Vagina (tissue), 2 donors: Measurements from ENCODE around the gene NELL1. TPM values are rescaled to one million over a fixed set of nuclear protein-coding genes. Genes with fewer than 3 reads are reported as not detected.

Experiments used
- DNase-seq, 2 donors: peaks; one replicate each; pipeline ENCODE4 v3.0.0-alpha.2; 2017; ENCODE audit errors: extremely low spot score in 2 of 2
- H3K27ac ChIP-seq: fragments of 200-600 bp; sonication (generic); one replicate; pipeline ENCODE4 v1.5.1; 2019
- H3K27me3 ChIP-seq: fragments of 200-600 bp; sonication (generic); one replicate; pipeline ENCODE4 v1.5.1; 2019
- H3K36me3 ChIP-seq, 2 donors: fragments of 200-600 bp; sonication (generic); one replicate each; pipeline ENCODE4 v1.5.1; 2017 to 2019
- H3K4me1 ChIP-seq: fragments of 200-600 bp; sonication (generic); one replicate; pipeline ENCODE4 v1.5.1; 2019
- H3K4me3 ChIP-seq, 2 donors: fragments of 200-600 bp; sonication (generic); 1 replicate in 1 of 2; 2 replicates in 1 of 2; pipeline ENCODE4 v1.5.1; 2016 to 2019
- H3K9me3 ChIP-seq: fragments of 200-600 bp; sonication (generic); one replicate; pipeline ENCODE4 v1.5.1; 2019
- POLR2A ChIP-seq, 2 donors: fragments of 450-650 bp; IDR thresholded peaks; one replicate each; pipeline ENCODE4 v1.6.1; 2017; ENCODE audit warnings: antibody characterized with exemption in 2 of 2, mild to moderate bottlenecking in 2 of 2, moderate library complexity in 2 of 2
- POLR2AphosphoS5 ChIP-seq, 2 donors: sonication (generic); formaldehyde crosslinking; IDR thresholded peaks; one replicate each; pipeline ENCODE4 v1.9.0; 2017; ENCODE audit warnings: antibody characterized with exemption in 2 of 2, mild to moderate bottlenecking in 2 of 2, low read depth in 1 of 2; ENCODE audit not compliant: insufficient read depth in 1 of 2
- intact Hi-C: fragments of 100-400 bp; cut with DNase I; formaldehyde crosslinking; loops from one replicate; pipeline ENCODE4 v1.15.1; 2023
- total RNA-seq: library from RNA; depleted of rRNA; stranded (reverse); fragments of >200 nt; gene quantifications from one replicate; pipeline ENCODE4 v1.2.3, GENCODE V29; 2016
- TF ChIP-seq, protein P1 (sequence below), 3 experiments: fragments of 450-650 bp in 2 of 3; fragments of 200-600 bp in 1 of 3; sonication (generic) in 1 of 3; IDR thresholded peaks; one replicate each; pipeline ENCODE4 v1.5.1; 2017 to 2019; ENCODE audit warnings: antibody characterized with exemption in 3 of 3, mild to moderate bottlenecking in 2 of 3, moderate library complexity in 2 of 3

NELL1 gene
- total RNA-seq, 1 donor from 2014 or later = 0.49 TPM

DNA sequence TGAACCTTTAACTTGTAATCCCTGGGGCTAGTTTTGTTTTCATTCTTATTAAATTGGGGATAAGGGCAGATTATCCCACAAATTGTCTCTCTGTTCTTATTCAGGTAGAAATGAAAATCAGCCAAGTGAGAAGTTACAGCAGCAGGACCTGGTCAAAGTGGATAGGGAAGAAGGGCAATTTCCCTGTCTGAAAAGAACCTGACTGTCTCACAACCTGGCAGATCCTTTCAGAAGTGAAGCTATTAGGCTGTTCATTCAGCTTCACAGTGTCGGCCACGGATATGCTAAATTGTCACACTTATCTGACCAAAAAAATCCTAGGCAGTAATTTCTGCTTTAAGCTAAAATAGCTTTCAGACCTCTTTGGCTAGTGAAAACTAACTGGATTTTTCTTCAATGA is 810.9 kb downstream of the NELL1 start:
- H3K36me3 ChIP-seq = no peaks in the 10 kb centered on the region
- no peak for DNase-seq
- H3K9me3 ChIP-seq = no peaks in the 10 kb centered on the region
- no peaks in the 10 kb centered on the region for H3K4me1 ChIP-seq
- H3K27me3 ChIP-seq = no peaks in the 10 kb centered on the region
- no peak overlapping the region for H3K27ac ChIP-seq
- no peak for TF ChIP-seq POLR2A (IDR thresholded peaks at IDR 0.05)
- TF ChIP-seq, protein P1, sequence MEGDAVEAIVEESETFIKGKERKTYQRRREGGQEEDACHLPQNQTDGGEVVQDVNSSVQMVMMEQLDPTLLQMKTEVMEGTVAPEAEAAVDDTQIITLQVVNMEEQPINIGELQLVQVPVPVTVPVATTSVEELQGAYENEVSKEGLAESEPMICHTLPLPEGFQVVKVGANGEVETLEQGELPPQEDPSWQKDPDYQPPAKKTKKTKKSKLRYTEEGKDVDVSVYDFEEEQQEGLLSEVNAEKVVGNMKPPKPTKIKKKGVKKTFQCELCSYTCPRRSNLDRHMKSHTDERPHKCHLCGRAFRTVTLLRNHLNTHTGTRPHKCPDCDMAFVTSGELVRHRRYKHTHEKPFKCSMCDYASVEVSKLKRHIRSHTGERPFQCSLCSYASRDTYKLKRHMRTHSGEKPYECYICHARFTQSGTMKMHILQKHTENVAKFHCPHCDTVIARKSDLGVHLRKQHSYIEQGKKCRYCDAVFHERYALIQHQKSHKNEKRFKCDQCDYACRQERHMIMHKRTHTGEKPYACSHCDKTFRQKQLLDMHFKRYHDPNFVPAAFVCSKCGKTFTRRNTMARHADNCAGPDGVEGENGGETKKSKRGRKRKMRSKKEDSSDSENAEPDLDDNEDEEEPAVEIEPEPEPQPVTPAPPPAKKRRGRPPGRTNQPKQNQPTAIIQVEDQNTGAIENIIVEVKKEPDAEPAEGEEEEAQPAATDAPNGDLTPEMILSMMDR (IDR thresholded peaks at IDR 0.05) = no peak
- no peak for TF ChIP-seq POLR2AphosphoS5 (IDR thresholded peaks at IDR 0.05; ENCODE audit: insufficient read depth in 1 of 2, low read depth in 1 of 2)
- intact Hi-C loops = no loop called here
- no peak overlapping the region for H3K4me3 ChIP-seq

DNA sequence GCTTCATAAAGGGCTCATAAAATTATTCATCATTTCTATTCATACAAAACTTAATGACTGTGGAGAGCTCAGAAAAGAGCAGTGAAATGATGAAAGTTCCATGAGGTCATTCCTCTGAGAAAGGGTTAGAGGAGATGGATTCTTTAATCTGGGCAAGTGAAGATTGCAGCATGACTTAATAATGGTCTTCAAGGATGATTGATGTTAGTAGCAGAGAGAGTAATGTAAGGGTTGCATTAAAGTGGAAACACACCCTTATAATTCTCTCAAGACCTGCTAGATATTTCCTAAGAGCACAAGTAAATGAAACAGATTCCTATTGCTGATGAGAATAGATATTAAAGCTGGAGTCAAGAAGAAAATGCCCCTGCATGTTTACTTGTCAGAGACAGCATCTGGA is 811.9 kb downstream of the NELL1 start:
- no peak for DNase-seq
- no peak for TF ChIP-seq POLR2AphosphoS5 (IDR thresholded peaks at IDR 0.05; ENCODE audit: insufficient read depth in 1 of 2, low read depth in 1 of 2)
- Histone ChIP-seq H3K4me3 (no peak overlapping the region), H3K27me3 (no peaks in the 10 kb centered on the region), H3K9me3 (no peaks in the 10 kb centered on the region), H3K36me3 (no peaks in the 10 kb centered on the region), H3K27ac (no peak overlapping the region), H3K4me1 (no peaks in the 10 kb centered on the region)
- intact Hi-C loops = no loop called here

DNA sequence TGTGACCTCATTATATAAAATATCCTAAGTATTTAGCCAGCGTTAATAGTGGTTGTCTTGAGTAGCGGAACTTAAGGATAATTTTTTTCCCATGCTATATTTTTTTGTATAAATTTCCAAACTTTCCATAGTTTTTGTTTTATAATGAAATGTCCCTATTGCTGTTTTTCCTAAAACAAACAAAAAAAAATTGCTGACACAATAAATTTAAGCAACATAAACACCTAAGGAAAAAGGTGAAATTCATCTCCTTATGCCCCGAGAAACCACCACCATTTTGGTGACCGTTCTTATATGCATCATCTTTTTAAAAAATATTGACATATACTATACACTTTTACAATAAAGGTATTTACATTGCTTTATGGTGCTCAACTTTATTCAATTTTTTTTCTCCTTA is 814.7 kb downstream of the NELL1 start:
- H3K4me1 ChIP-seq = no peaks in the 10 kb centered on the region
- TF ChIP-seq, protein P1 (IDR thresholded peaks at IDR 0.05) = no peak
- no peak for TF ChIP-seq POLR2A (IDR thresholded peaks at IDR 0.05)
- TF ChIP-seq POLR2AphosphoS5 (IDR thresholded peaks at IDR 0.05; ENCODE audit: insufficient read depth in 1 of 2, low read depth in 1 of 2) = no peak
- no peaks in the 10 kb centered on the region for H3K27me3 ChIP-seq
- no peaks in the 10 kb centered on the region for H3K9me3 ChIP-seq
- H3K36me3 ChIP-seq = no peaks in the 10 kb centered on the region
- H3K4me3 ChIP-seq = no peak overlapping the region
- DNase-seq = no peak
- H3K27ac ChIP-seq = no peak overlapping the region
- intact Hi-C loops = no loop called here

DNA sequence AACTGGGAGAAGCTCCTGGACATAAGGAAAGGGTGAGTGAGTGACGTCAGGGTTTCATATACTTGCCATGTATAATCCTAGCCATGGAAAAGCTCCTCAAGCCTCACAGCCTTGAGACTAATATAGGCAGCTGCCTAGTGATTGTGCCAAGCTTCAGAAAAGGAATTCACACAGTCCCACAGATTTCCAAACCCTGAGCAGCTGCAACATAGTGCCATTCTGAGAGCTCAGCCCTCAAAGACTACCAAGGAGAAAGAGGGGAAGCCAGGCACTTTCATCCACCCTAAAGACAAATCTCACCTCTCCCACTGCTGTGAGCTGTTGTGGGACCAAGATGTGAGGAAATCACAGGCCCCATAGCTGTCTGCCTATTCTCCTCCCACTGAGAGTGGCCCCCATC is 815.6 kb downstream of the NELL1 start:
- Histone ChIP-seq H3K4me1 (no peaks in the 10 kb centered on the region), H3K9me3 (no peaks in the 10 kb centered on the region), H3K36me3 (no peaks in the 10 kb centered on the region), H3K27ac (no peak overlapping the region), H3K27me3 (no peaks in the 10 kb centered on the region), H3K4me3 (no peak overlapping the region)
- intact Hi-C loops = no loop called here
- DNase-seq = no peak
- TF ChIP-seq POLR2AphosphoS5 (IDR thresholded peaks at IDR 0.05; ENCODE audit: insufficient read depth in 1 of 2, low read depth in 1 of 2) (no peak), POLR2A (IDR thresholded peaks at IDR 0.05) (no peak)
- TF ChIP-seq, protein P1 (IDR thresholded peaks at IDR 0.05) = no peak

DNA sequence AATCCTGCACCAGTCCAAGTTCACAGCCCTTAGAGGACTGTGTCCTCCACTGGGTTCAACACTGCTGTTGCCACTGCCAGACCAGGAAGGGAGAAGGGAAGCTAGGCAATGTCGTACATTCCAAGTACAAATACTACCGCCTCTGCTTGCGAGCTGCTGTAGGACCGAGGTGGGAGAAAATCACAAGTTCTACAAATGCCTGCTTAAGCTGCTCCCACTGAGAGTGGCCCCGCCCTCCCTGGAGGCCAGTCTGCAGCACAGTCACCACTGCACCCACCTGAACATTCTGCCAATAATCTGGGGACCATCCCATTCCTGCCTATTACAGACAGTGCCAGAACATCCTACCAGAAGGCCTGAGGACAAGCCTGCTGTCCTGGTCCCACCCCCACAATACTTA is 816.0 kb downstream of the NELL1 start:
- no peaks in the 10 kb centered on the region for H3K36me3 ChIP-seq
- H3K4me1 ChIP-seq = no peaks in the 10 kb centered on the region
- H3K27me3 ChIP-seq = no peaks in the 10 kb centered on the region
- intact Hi-C loops = no loop called here
- H3K27ac ChIP-seq = no peak overlapping the region
- H3K9me3 ChIP-seq = no peaks in the 10 kb centered on the region
- H3K4me3 ChIP-seq = no peak overlapping the region
- no peak for TF ChIP-seq POLR2AphosphoS5 (IDR thresholded peaks at IDR 0.05; ENCODE audit: insufficient read depth in 1 of 2, low read depth in 1 of 2)
- TF ChIP-seq, protein P1 (IDR thresholded peaks at IDR 0.05) = no peak
- TF ChIP-seq POLR2A (IDR thresholded peaks at IDR 0.05) = no peak
- DNase-seq = no peak
